Measurements from ENCODE around the gene ARHGAP24. TPM values are rescaled to one million over a fixed set of nuclear protein-coding genes. Genes with fewer than 3 reads are reported as not detected.
"Not testable (repeated sequence)": the region's sequence is repeated elsewhere in the genome, so short reads cannot be mapped to it uniquely, and the experiment has no call there.

Gene ARHGAP24
- total RNA-seq, 1 donor from 2014 or later = 10.9 TPM

DNA sequence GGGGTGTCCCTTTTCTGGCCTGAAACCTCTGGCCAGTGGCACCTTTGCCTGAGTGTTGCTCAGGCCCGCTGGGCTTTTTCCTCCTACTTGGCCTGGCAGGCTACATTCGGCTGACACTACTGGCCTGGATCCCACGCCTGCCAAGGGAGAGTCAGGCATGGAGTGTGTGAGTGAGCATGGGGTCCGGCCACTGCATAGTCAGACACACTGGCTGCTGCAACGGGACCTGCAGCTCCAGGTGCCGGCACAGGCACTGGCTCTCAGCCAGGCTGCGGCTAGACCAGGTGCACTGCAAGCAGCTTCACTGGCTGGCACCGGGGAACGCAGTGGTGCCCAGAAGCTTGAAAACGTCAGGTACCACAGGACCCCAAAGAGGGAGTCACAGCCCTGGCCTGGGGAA is 434.9 kb downstream of the ARHGAP24 start:
- DNase-seq (ENCODE audit: extremely low spot score, unreplicated experiment) = no peak
- TF ChIP-seq, protein P1, sequence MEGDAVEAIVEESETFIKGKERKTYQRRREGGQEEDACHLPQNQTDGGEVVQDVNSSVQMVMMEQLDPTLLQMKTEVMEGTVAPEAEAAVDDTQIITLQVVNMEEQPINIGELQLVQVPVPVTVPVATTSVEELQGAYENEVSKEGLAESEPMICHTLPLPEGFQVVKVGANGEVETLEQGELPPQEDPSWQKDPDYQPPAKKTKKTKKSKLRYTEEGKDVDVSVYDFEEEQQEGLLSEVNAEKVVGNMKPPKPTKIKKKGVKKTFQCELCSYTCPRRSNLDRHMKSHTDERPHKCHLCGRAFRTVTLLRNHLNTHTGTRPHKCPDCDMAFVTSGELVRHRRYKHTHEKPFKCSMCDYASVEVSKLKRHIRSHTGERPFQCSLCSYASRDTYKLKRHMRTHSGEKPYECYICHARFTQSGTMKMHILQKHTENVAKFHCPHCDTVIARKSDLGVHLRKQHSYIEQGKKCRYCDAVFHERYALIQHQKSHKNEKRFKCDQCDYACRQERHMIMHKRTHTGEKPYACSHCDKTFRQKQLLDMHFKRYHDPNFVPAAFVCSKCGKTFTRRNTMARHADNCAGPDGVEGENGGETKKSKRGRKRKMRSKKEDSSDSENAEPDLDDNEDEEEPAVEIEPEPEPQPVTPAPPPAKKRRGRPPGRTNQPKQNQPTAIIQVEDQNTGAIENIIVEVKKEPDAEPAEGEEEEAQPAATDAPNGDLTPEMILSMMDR (conservative IDR thresholded peaks at IDR 0.05) = no peak
- no peaks in the 10 kb centered on the region for H3K4me1 Mint-ChIP-seq (ENCODE audit: unreplicated experiment)
- H3K4me3 Mint-ChIP-seq = no peak overlapping the region
- H3K36me3 Mint-ChIP-seq = no peaks in the 10 kb centered on the region
- no peak overlapping the region for H3K27ac Mint-ChIP-seq
- no peaks in the 10 kb centered on the region for H3K9me3 Mint-ChIP-seq
- no peaks in the 10 kb centered on the region for H3K27me3 Mint-ChIP-seq

DNA sequence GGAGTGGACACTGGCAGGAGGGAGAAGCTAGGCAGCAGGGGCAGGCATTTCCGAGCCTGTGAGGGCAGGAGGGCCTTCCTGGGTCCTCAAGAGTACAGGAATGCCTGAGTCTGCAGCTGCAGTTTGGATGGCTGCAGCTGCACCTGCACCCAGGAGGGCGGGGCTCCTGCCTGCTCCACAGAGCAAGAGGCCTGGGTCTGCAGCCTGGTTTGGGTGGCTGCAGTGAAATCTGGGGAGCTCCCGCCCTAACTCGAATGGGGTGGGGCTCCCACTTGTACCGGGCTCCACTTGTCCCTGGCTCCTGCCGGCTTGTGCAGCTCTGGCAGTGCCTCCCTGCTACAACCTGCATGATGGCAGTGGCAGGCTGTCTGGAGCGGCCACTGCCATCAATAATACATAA is 436.0 kb downstream of the ARHGAP24 start:
- H3K4me3 Mint-ChIP-seq = no peak overlapping the region
- TF ChIP-seq, protein P1 (conservative IDR thresholded peaks at IDR 0.05) = no peak
- H3K4me1 Mint-ChIP-seq (ENCODE audit: unreplicated experiment) = no peaks in the 10 kb centered on the region
- H3K27me3 Mint-ChIP-seq = no peaks in the 10 kb centered on the region
- no peak for DNase-seq (ENCODE audit: extremely low spot score, unreplicated experiment)
- H3K27ac Mint-ChIP-seq = no peak overlapping the region
- H3K36me3 Mint-ChIP-seq = peaks cover 5% of the 10 kb centered on the region
- no peaks in the 10 kb centered on the region for H3K9me3 Mint-ChIP-seq

DNA sequence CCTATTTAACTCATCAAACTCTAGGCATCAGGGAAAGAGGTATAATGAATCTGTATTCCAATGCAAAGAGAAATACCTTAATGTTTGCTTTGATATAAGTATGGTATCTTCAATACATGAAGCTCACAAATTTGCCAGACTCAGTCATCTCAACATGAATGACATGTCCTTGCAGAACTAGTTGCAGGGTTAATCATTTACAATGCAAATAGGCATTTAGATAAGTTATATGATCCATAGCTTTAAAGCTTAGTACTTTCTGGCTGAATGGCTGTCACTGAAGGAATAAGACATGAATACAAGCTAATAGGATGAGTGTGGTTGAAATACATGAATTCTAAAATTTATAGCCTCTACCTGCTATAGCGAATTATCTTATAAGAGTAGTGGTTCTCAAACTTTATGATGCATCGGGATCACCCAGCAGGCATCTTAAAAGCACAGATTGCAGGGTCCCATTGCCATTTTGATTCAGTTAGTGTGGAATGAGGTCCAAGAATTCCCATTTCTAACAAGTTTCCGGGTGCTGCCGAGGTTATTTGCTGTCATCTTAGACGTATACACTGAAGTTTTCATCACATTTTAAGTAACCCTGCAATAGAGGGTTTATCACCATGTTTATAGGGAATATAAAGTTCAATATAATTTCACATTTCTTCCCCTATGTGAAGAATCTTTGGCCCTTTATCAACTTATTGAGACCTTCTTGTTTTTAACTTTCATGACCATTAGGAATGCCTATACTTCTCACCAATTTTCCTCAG is 439.2 kb downstream of the ARHGAP24 start:
- no peak for DNase-seq (ENCODE audit: extremely low spot score, unreplicated experiment)
- Mint-ChIP-seq H3K9me3 (no peaks in the 10 kb centered on the region), H3K27ac (no peak overlapping the region), H3K4me3 (no peak overlapping the region), H3K27me3 (no peaks in the 10 kb centered on the region), H3K36me3 (peaks cover 5% of the 10 kb centered on the region), H3K4me1 (ENCODE audit: unreplicated experiment) (no peaks in the 10 kb centered on the region)
- TF ChIP-seq, protein P1 (conservative IDR thresholded peaks at IDR 0.05) = no peak

DNA sequence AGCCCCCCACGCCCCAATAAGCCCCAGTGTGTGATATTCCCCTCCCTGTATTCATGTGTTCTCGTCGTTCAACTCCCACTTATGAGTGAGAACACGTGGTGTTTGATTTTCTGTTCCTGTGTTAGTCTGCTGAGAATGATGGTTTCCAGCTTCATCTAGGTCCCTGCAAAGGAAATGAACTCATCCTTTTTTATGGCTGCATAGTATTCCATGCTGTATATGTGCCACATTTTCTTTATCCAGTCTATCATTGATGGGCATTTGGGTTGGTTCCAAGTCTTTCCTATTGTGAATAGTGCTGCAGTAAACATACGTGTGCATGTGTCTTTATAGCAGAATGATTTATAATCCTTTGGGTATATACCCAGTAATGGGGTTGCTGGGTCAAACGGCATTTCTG is 440.6 kb downstream of the ARHGAP24 start:
- not testable (repeated sequence) for H3K4me3 Mint-ChIP-seq; H3K27ac Mint-ChIP-seq; DNase-seq (ENCODE audit: extremely low spot score, unreplicated experiment); H3K9me3 Mint-ChIP-seq; H3K4me1 Mint-ChIP-seq (ENCODE audit: unreplicated experiment); H3K36me3 Mint-ChIP-seq; H3K27me3 Mint-ChIP-seq

DNA sequence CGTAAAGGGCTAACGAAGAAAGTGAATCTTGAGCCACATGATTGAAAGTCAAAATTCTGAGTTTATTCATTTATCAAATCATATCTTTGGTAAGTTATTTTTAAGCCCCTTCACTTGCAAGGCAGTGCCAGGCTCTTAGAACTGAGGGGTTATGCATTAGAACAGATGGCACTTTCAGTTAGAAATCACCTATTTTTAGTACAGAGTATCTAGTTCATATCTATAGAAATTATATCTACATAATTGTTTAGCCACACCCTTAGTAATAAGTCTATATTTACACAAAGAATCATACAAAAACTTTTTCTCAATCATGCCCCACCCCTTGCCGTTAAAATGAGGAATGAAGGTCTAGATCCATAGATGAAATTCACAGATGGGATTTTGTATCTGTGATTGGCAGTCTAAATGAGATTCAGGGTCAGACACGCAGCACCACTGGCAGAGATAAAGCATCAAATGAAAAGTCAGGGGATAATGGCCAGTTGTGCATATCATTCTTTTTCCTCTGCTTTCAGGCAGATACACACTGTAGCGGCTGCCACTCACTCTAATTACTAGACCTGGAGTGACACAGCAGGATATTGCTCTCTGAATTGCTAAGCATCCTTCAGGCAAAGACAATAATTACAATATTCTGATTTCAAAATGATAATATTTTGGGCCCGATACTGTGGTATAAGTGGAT is 444.4 kb downstream of the ARHGAP24 start:
- peaks cover 6% of the 10 kb centered on the region for H3K4me1 Mint-ChIP-seq (ENCODE audit: unreplicated experiment)
- no peak for DNase-seq (ENCODE audit: extremely low spot score, unreplicated experiment)
- TF ChIP-seq, protein P1 (conservative IDR thresholded peaks at IDR 0.05) = no peak
- H3K36me3 Mint-ChIP-seq = peaks cover 9% of the 10 kb centered on the region
- H3K9me3 Mint-ChIP-seq = no peaks in the 10 kb centered on the region
- H3K27ac Mint-ChIP-seq = no peak overlapping the region
- H3K27me3 Mint-ChIP-seq = no peaks in the 10 kb centered on the region
- no peak overlapping the region for H3K4me3 Mint-ChIP-seq

DNA sequence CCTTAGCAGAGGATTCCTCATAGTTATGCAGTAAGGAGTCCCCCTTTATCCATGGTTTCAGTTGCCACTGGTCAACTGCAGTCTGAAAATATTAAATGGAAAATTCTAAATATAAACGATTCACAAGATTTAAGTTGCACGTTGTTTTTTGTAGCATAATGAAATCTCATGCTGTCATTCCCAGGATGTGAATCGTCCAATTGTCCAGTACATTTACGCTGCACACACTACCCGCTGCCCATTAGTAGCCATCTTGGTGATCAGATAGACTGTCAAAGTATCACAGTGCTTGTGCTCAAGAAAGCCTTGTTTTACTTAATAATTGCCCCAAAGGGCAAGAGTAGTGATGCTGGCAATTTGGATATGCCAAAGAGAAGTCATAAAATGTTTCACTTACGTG is 450.1 kb downstream of the ARHGAP24 start:
- TF ChIP-seq, protein P1 (conservative IDR thresholded peaks at IDR 0.05) = no peak
- Mint-ChIP-seq H3K36me3 (peaks cover 3% of the 10 kb centered on the region), H3K9me3 (no peaks in the 10 kb centered on the region), H3K4me3 (no peak overlapping the region), H3K4me1 (ENCODE audit: unreplicated experiment) (peaks cover 21% of the 10 kb centered on the region), H3K27me3 (no peaks in the 10 kb centered on the region), H3K27ac (no peak overlapping the region)
- no peak for DNase-seq (ENCODE audit: extremely low spot score, unreplicated experiment)

Data from type B pancreatic cell (in vitro differentiated cells).